AG09309 (cell line): ENCODE data around the gene CYP2C19.
"Not testable (repeated sequence)": the region's sequence is repeated elsewhere in the genome, so short reads cannot be mapped to it uniquely, and the experiment has no call there.

Experiments
- DNase-seq: peaks from one replicate; pipeline ENCODE4 v3.0.0-alpha.2; 2010; ENCODE audit warnings: low read depth
- H3K4me3 ChIP-seq: 2 replicates; pipeline ENCODE4 v1.5.1; 2011; ENCODE audit warnings: mild to moderate bottlenecking, low read depth, low read length, moderate library complexity; ENCODE audit not compliant: control insufficient read depth
- CTCF ChIP-seq: IDR thresholded peaks from 2 replicates; pipeline ENCODE4 v1.5.1; 2011; ENCODE audit warnings: mild to moderate bottlenecking, low read depth, low read length, inconsistent platforms; ENCODE audit not compliant: insufficient read depth, control insufficient read depth; ENCODE audit errors: missing control alignments

The CYP2C19 gene

GRCh38 chr10:94760586-94761178 lies 1.8 kb upstream of the CYP2C19 start:
- no peak for TF ChIP-seq CTCF
- no peak overlapping the region for H3K4me3 ChIP-seq
- DNase-seq, result no peak

- not testable (repeated sequence) for DNase-seq, H3K4me3 ChIP-seq
Measured at GRCh38 chr10:94775425-94775824, 12.9 kb downstream of the CYP2C19 start.

GRCh38 chr10:94777886-94778458 lies 15.5 kb downstream of the CYP2C19 start:
- no peak for TF ChIP-seq CTCF

GRCh38 chr10:94780844-94781243 lies 18.4 kb downstream of the CYP2C19 start:
- TF ChIP-seq CTCF, result no peak
- H3K4me3 ChIP-seq, result no peak overlapping the region
- no peak for DNase-seq

More at GRCh38 chr10:94777886-94778458, 15.5 kb downstream of the CYP2C19 start:
- no peak overlapping the region for H3K4me3 ChIP-seq
- no peak for DNase-seq

GRCh38 chr10:94784256-94784655 lies 21.8 kb downstream of the CYP2C19 start:
- H3K4me3 ChIP-seq, result no peak overlapping the region
- TF ChIP-seq CTCF, result no peak
- DNase-seq, result no peak

GRCh38 chr10:94785211-94785610 lies 22.7 kb downstream of the CYP2C19 start:
- no peak overlapping the region for H3K4me3 ChIP-seq
- no peak for DNase-seq
- no peak for TF ChIP-seq CTCF

- not testable (repeated sequence) for DNase-seq, H3K4me3 ChIP-seq
Measured at GRCh38 chr10:94800551-94800950, 38.1 kb downstream of the CYP2C19 start.

- no peak for DNase-seq
- no peak for TF ChIP-seq CTCF
- no peak overlapping the region for H3K4me3 ChIP-seq
Measured at GRCh38 chr10:94803307-94803706, 40.8 kb downstream of the CYP2C19 start.

- H3K4me3 ChIP-seq, DNase-seq: not testable (repeated sequence)
Measured at GRCh38 chr10:94830025-94830424, 67.5 kb downstream of the CYP2C19 start.
